DMS53 treated with DMSO at 0.1 percent for 48 hours (cell line): ENCODE data around the gene ACTR1A.
"Not testable (repeated sequence)": the region's sequence is repeated elsewhere in the genome, so short reads cannot be mapped to it uniquely, and the experiment has no call there.

Experiments used
- DNase-seq: peaks from one replicate; lab custom pipeline; 2025; ENCODE audit not compliant: unreplicated experiment; lab: John Stamatoyannopoulos, UW

Gene ACTR1A

GRCh38 chr10:102455893-102456471, 46.5 kb downstream of the ACTR1A start:
- DNase-seq: peak; percentile 16

- not testable (repeated sequence) for DNase-seq
Measured at GRCh38 chr10:102454662-102455487, 47.6 kb downstream of the ACTR1A start.

- DNase-seq: no peak
Measured at GRCh38 chr10:102453502-102453901, 49.0 kb downstream of the ACTR1A start.

- DNase-seq: peak; percentile 61
Measured at GRCh38 chr10:102452672-102453340, 49.7 kb downstream of the ACTR1A start.

GRCh38 chr10:102451105-102451969, 51.2 kb downstream of the ACTR1A start, which contains the start of gene C10orf95:
C10orf95 (minus strand) TSS chr10:102451543; CDS start chr10:102451093, 450 bp downstream.
- peak; percentile 38 for DNase-seq

- DNase-seq: peak; percentile 91
Measured at GRCh38 chr10:102450374-102451104, 52.0 kb downstream of the ACTR1A start.

- DNase-seq: no peak
Measured at GRCh38 chr10:102450124-102450373, 52.5 kb downstream of the ACTR1A start.

GRCh38 chr10:102449321-102450123, 53.0 kb downstream of the ACTR1A start:
- DNase-seq: peak; percentile 71

- DNase-seq: no peak
Measured at GRCh38 chr10:102444851-102445250, 57.7 kb downstream of the ACTR1A start.

- no peak for DNase-seq
Measured at GRCh38 chr10:102438374-102438773, 64.1 kb downstream of the ACTR1A start.

GRCh38 chr10:102437515-102437914, 65.0 kb downstream of the ACTR1A start:
- no peak for DNase-seq

GRCh38 chr10:102436312-102436711, 66.2 kb downstream of the ACTR1A start:
- DNase-seq: no peak

GRCh38 chr10:102435529-102436233, 66.8 kb downstream of the ACTR1A start:
- no peak for DNase-seq

GRCh38 chr10:102435133-102435497, 67.4 kb downstream of the ACTR1A start:
- DNase-seq: no peak

GRCh38 chr10:102434394-102435132, 67.9 kb downstream of the ACTR1A start:
- no peak for DNase-seq

GRCh38 chr10:102433619-102434046, 68.9 kb downstream of the ACTR1A start:
- no peak for DNase-seq

- DNase-seq: peak; percentile 91
Measured at GRCh38 chr10:102432162-102432950, 70.2 kb downstream of the ACTR1A start, which contains the start of gene CUEDC2. CUEDC2 (minus strand) TSS chr10:102432574; CDS start chr10:102425188, 7,386 bp downstream.
